ENCODE results near the gene BRCA1.

The BRCA1 gene

GRCh38 chr17:43051969-43052368, 73.2 kb downstream of the BRCA1 start:
- no peak for TF ChIP-seq CTCF (IDR thresholded peaks at IDR 0.05)

- TF ChIP-seq CTCF (IDR thresholded peaks at IDR 0.05): no peak
These were observed 81.1 kb downstream of the BRCA1 start for GRCh38 chr17:43044024-43044423.

- no peak for TF ChIP-seq CTCF (IDR thresholded peaks at IDR 0.05)
These were observed 81.9 kb downstream of the BRCA1 start for GRCh38 chr17:43043307-43043706.

- TF ChIP-seq CTCF (IDR thresholded peaks at IDR 0.05): no peak
These were observed 83.0 kb downstream of the BRCA1 start for GRCh38 chr17:43042025-43042628.

GRCh38 chr17:43040655-43041054, 84.5 kb downstream of the BRCA1 start:
- no peak for TF ChIP-seq CTCF (IDR thresholded peaks at IDR 0.05)

GRCh38 chr17:43039646-43040045, 85.5 kb downstream of the BRCA1 start:
- TF ChIP-seq CTCF (IDR thresholded peaks at IDR 0.05): no peak

GRCh38 chr17:43034894-43035293, 90.3 kb downstream of the BRCA1 start:
- TF ChIP-seq CTCF (IDR thresholded peaks at IDR 0.05): no peak

Measured in LNCAP (cell line).